Transverse colon (tissue), 4 donors: ENCODE measurements around the gene IRX5. TPM values are rescaled to one million over a fixed set of nuclear protein-coding genes. Genes with fewer than 3 reads are reported as not detected.
A peak's percentile ranks its signal among the peaks of the same experiment; 100 is the strongest.

Experiments used
- DNase-seq: peaks from one replicate; pipeline ENCODE4 v3.0.0-alpha.2; 2019
- H3K27ac ChIP-seq, 4 donors: fragments of 200-600 bp; sonication (generic); 2 replicates each; pipeline ENCODE4 v1.5.1; 2016 to 2018; ENCODE audit warnings: inconsistent platforms in 4 of 4
- H3K27me3 ChIP-seq: fragments of 200-600 bp; sonication (generic); 2 replicates; pipeline ENCODE4 v1.5.1; 2017; ENCODE audit warnings: inconsistent platforms
- H3K36me3 ChIP-seq, 4 donors: fragments of 200-600 bp; sonication (generic); 2 replicates each; pipeline ENCODE4 v1.5.1; 2017 to 2019; ENCODE audit warnings: inconsistent platforms in 4 of 4
- H3K4me1 ChIP-seq, 4 donors: fragments of 200-600 bp; sonication (generic); 2 replicates each; pipeline ENCODE4 v1.5.1; 2017 to 2020; ENCODE audit warnings: inconsistent platforms in 4 of 4
- H3K4me3 ChIP-seq, 4 donors: fragments of 200-600 bp; sonication (generic); 1 replicate in 1 of 4; 2 replicates in 3 of 4; pipeline versions ENCODE4 v1.5.1 to v1.6.1; 2017 to 2019; ENCODE audit warnings: inconsistent platforms in 4 of 4
- H3K9me3 ChIP-seq, 2 donors: fragments of 200-600 bp; sonication (generic); 2 replicates each; pipeline ENCODE4 v1.5.1; 2017 to 2019; ENCODE audit warnings: inconsistent platforms in 2 of 2
- CTCF ChIP-seq, 5 experiments: fragments of 200-600 bp in 3 of 5; fragments of 450-650 bp in 2 of 5; sonication (generic) in 3 of 5; IDR thresholded peaks; 1 replicate in 2 of 5; 2 replicates in 3 of 5; pipeline ENCODE4 v1.5.1; 2016 to 2017; ENCODE audit warnings: antibody characterized with exemption in 5 of 5, inconsistent platforms in 3 of 5, mild to moderate bottlenecking in 2 of 5, moderate library complexity in 1 of 5
- EP300 ChIP-seq: sonication (generic); formaldehyde crosslinking; IDR thresholded peaks from one replicate; pipeline ENCODE4 v1.6.1; 2017; ENCODE audit warnings: antibody characterized with exemption, low read depth
- POLR2A ChIP-seq: fragments of 450-650 bp; IDR thresholded peaks from one replicate; pipeline ENCODE4 v1.6.1; 2016; ENCODE audit warnings: antibody characterized with exemption, mild to moderate bottlenecking, moderate library complexity
- POLR2AphosphoS5 ChIP-seq, 3 donors: sonication (generic); formaldehyde crosslinking; IDR thresholded peaks; one replicate each; pipeline ENCODE4 v1.6.1; 2016; ENCODE audit warnings: antibody characterized with exemption in 3 of 3
- WGBS, 2 donors: methylation state at CpG; one replicate each; pipeline ENCODE4 v1.1.5; 2018; ENCODE audit warnings: low coverage in 1 of 2; 5-methylcytosine and 5-hydroxymethylcytosine counted together
- in situ Hi-C, 4 donors: fragments of 200-750 bp; cut with MboI; loops; one replicate each; pipeline versions ENCODE4 v1.15.0 to v1.15.1; 2017; ENCODE audit warnings: low sequenced_read_pairs in 3 of 4, low pct_ligation_motif_present in 1 of 4, low pct_unique_long_range_greater_than_20kb in 1 of 4
- intact Hi-C: fragments of 100-400 bp; cut with DNase I; formaldehyde crosslinking; loops from one replicate; pipeline ENCODE4 v1.15.1; 2023; ENCODE audit warnings: low total_unique reads
- total RNA-seq, 4 donors: library from RNA; depleted of rRNA; stranded (reverse); fragments of >200 nt; gene quantifications; one replicate each; pipeline ENCODE4 v1.1.0, GENCODE V29; 2016

IRX5 gene
- total RNA-seq, 4 donors from 2014 or later, result not detected

- peaks cover 7 to 38% (median 26%) of the 10 kb centered on the region in 4 donors for H3K4me1 ChIP-seq
Measured at GRCh38 chr16:54931120-54932014, 702 bp downstream of the IRX5 start.

GRCh38 chr16:54932021-54932660, 1.5 kb downstream of the IRX5 start:
- 20 to 35% methylated on average over 9 to 47 of the region's 48 CpGs for WGBS, 2 donors
- H3K36me3 ChIP-seq, result no peaks in the 10 kb centered on the region
- peaks cover 7 to 46% (median 34%) of the 10 kb centered on the region in 4 donors for H3K4me1 ChIP-seq
- intact Hi-C loops, result no loop called here
- in situ Hi-C loops, result loop anchor here in 1 of 4 donors (25.0 kb wide), 1 partner anchor 645 kb away; the partner anchor contains the start of gene IRX3
- no peak for DNase-seq
- no peak overlapping the region for H3K27ac ChIP-seq
- TF ChIP-seq POLR2A (no peak), CTCF (IDR thresholded peaks at IDR 0.05) (no peak), POLR2AphosphoS5 (IDR thresholded peaks at IDR 0.05) (no peak), EP300 (no peak)
- H3K27me3 ChIP-seq, result peaks cover 96% of the 10 kb centered on the region
- no peak overlapping the region for H3K4me3 ChIP-seq
- H3K9me3 ChIP-seq, result no peaks in the 10 kb centered on the region

More at GRCh38 chr16:54931120-54932014, 702 bp downstream of the IRX5 start:
- 12 to 14% methylated on average over 5 to 64 of the region's 91 CpGs for WGBS, 2 donors
- no peak for DNase-seq
- Histone ChIP-seq H3K36me3 (no peaks in the 10 kb centered on the region), H3K27ac (peak overlapping the region in 1 of 4 donors; percentile 49), H3K9me3 (no peaks in the 10 kb centered on the region), H3K27me3 (peaks cover 96% of the 10 kb centered on the region), H3K4me3 (peak overlapping the region; percentile 11 to 66 (median 46))
- no peak for TF ChIP-seq EP300
- no peak for TF ChIP-seq CTCF (IDR thresholded peaks at IDR 0.05)
- TF ChIP-seq POLR2AphosphoS5 (IDR thresholded peaks at IDR 0.05), result no peak
- TF ChIP-seq POLR2A, result no peak
- in situ Hi-C loops (loop anchor here in 1 of 4 donors (25.0 kb wide), 1 partner anchor 644 kb away; the partner anchor contains the start of gene IRX3), intact Hi-C loops (no loop called here)

- Histone ChIP-seq H3K27me3 (peaks cover 96% of the 10 kb centered on the region), H3K27ac (no peak overlapping the region), H3K36me3 (no peaks in the 10 kb centered on the region), H3K4me1 (peaks cover 7 to 51% (median 40%) of the 10 kb centered on the region in 4 donors), H3K9me3 (no peaks in the 10 kb centered on the region), H3K4me3 (no peak overlapping the region)
- TF ChIP-seq EP300, result no peak
- intact Hi-C loops, result no loop called here
- WGBS, 2 donors, result 20% methylated on average over 47 of the region's 52 CpGs; no CpG with 5 or more reads in 1 of the 2 donors
- DNase-seq, result no peak
- in situ Hi-C loops, result loop anchor here in 1 of 4 donors (25.0 kb wide), 1 partner anchor 645 kb away; the partner anchor contains the start of gene IRX3
Measured at GRCh38 chr16:54932737-54933254, 2.1 kb downstream of the IRX5 start.

- Histone ChIP-seq H3K36me3 (no peaks in the 10 kb centered on the region), H3K4me3 (no peak overlapping the region), H3K4me1 (peaks cover 10 to 51% (median 42%) of the 10 kb centered on the region in 4 donors), H3K27me3 (peaks cover 96% of the 10 kb centered on the region), H3K9me3 (no peaks in the 10 kb centered on the region), H3K27ac (no peak overlapping the region)
- DNase-seq, result no peak
- intact Hi-C loops, result no loop called here
- WGBS, 2 donors, result 11 to 15% methylated on average over 1 to 66 of the region's 68 CpGs
- TF ChIP-seq EP300 (no peak), POLR2AphosphoS5 (IDR thresholded peaks at IDR 0.05) (no peak), CTCF (IDR thresholded peaks at IDR 0.05) (no peak), POLR2A (no peak)
- in situ Hi-C loops, result loop anchor here in 1 of 4 donors (25.0 kb wide), 1 partner anchor 646 kb away; the partner anchor contains the start of gene IRX3
Measured at GRCh38 chr16:54933281-54934011, 2.8 kb downstream of the IRX5 start.
